Caco-2 (cell line): ENCODE data around the gene ADGRB3. TPM values are rescaled to one million over a fixed set of nuclear protein-coding genes. Genes with fewer than 3 reads are reported as not detected.

ENCODE experiments used
- BruUV-seq: library from RNA; stranded (reverse); fragments of 400-500 nt; replicated peaks from 2 replicates; lab custom pipeline; 2021; lab: Mats Ljungman, UMichigan
- CTCF ChIA-PET: fragments of 300-600 bp; sonication (Branson Sonifier 250); formaldehyde crosslinking; loops from one replicate; lab custom pipeline; 2022; ENCODE audit warnings: antibody characterized with exemption; lab: Charles Lee
- POLR2A ChIA-PET: fragments of 300-600 bp; sonication (Branson Sonifier 250); formaldehyde crosslinking; loops from one replicate; lab custom pipeline; 2022; ENCODE audit warnings: antibody characterized with exemption; lab: Charles Lee
- DNase-seq, 2 experiments: peaks; one replicate each; pipeline versions ENCODE4 v3.0.0 to v3.0.0-alpha.2; 2020 to 2022
- H3K27me3 ChIP-seq: replicated peaks from 2 replicates; pipeline ENCODE4 v1.6.0; 2011; ENCODE audit warnings: low read length; ENCODE audit not compliant: control insufficient read depth, insufficient read depth
- H3K36me3 ChIP-seq: 2 replicates; pipeline ENCODE4 v1.5.1; 2011; ENCODE audit warnings: low read length; ENCODE audit not compliant: control insufficient read depth, insufficient read depth
- H3K4me1 ChIP-seq: fragments of 250-450 bp; sonication (Bioruptor Pico); 2 replicates; pipeline ENCODE4 v1.5.1; 2020; ENCODE audit warnings: mild to moderate bottlenecking
- H3K4me3 ChIP-seq: 2 replicates; pipeline ENCODE4 v1.5.1; 2011; ENCODE audit warnings: low read depth, mild to moderate bottlenecking, control low read depth, low read length
- H3K9me3 ChIP-seq: fragments of 250-450 bp; sonication (Bioruptor Pico); 2 replicates; pipeline ENCODE4 v1.5.1; 2020; ENCODE audit warnings: mild to moderate bottlenecking, moderate library complexity
- H3K27ac Mint-ChIP-seq: one replicate; pipeline ENCODE4 v1.8.0; 2022; ENCODE audit warnings: mixed read lengths; ENCODE audit not compliant: unreplicated experiment
- H3K27me3 Mint-ChIP-seq: one replicate; pipeline ENCODE4 v1.8.0; 2022; ENCODE audit warnings: mixed read lengths; ENCODE audit not compliant: insufficient read depth, unreplicated experiment
- H3K36me3 Mint-ChIP-seq: one replicate; pipeline ENCODE4 v1.8.0; 2022; ENCODE audit warnings: mild to moderate bottlenecking, mixed read lengths; ENCODE audit not compliant: insufficient read depth, unreplicated experiment
- H3K4me1 Mint-ChIP-seq: one replicate; pipeline ENCODE4 v1.8.0; 2022; ENCODE audit warnings: low read depth, mixed read lengths; ENCODE audit not compliant: unreplicated experiment
- H3K4me3 Mint-ChIP-seq: one replicate; pipeline ENCODE4 v1.8.0; 2022; ENCODE audit warnings: mild to moderate bottlenecking, moderate library complexity, mixed read lengths; ENCODE audit not compliant: unreplicated experiment
- H3K9me3 Mint-ChIP-seq: one replicate; pipeline ENCODE4 v1.8.0; 2022; ENCODE audit warnings: mixed read lengths; ENCODE audit not compliant: unreplicated experiment
- CTCF ChIP-seq, 2 experiments: fragments of 200-600 bp in 1 of 2; IDR thresholded peaks; 1 replicate in 1 of 2; 2 replicates in 1 of 2; pipeline versions ENCODE4 v1.5.1 to v1.8.0; 2011 to 2022; ENCODE audit warnings: antibody characterized with exemption in 1 of 2, control low read depth in 1 of 2, inconsistent platforms in 1 of 2, low read depth in 1 of 2, low read length in 1 of 2, mild to moderate bottlenecking in 1 of 2, moderate library complexity in 1 of 2; ENCODE audit not compliant: insufficient read depth in 1 of 2, severe bottlenecking in 1 of 2, unreplicated experiment in 1 of 2
- intact Hi-C: fragments of 100-400 bp; cut with micrococcal nuclease; formaldehyde crosslinking; loops from one replicate; pipeline ENCODE4 v1.10.0; 2022; ENCODE audit not compliant: unreplicated experiment
- total RNA-seq: library from RNA; stranded (reverse); gene quantifications from 2 replicates; pipeline ENCODE4 v1.2.3, GENCODE V29; 2022

Gene ADGRB3
- total RNA-seq, 1 experiment from 2014 or later: 0.18 TPM

- Mint-ChIP-seq H3K27ac (no peak overlapping the region), H3K27me3 (no peaks in the 10 kb centered on the region), H3K36me3 (no peaks in the 10 kb centered on the region), H3K4me3 (no peak overlapping the region), H3K4me1 (no peaks in the 10 kb centered on the region), H3K9me3 (no peaks in the 10 kb centered on the region)
- DNase-seq: no peak
- ChIA-PET CTCF (no interaction called here), POLR2A (no interaction called here)
- Histone ChIP-seq H3K4me1 (no peaks in the 10 kb centered on the region), H3K9me3 (no peaks in the 10 kb centered on the region), H3K36me3 (no peaks in the 10 kb centered on the region), H3K27me3 (no peaks in the 10 kb centered on the region), H3K4me3 (no peak overlapping the region)
- no peak for TF ChIP-seq CTCF (IDR thresholded peaks at IDR 0.05; ENCODE audit: insufficient read depth in 1 of 2, low read depth in 1 of 2, low read length in 1 of 2, severe bottlenecking in 1 of 2, unreplicated experiment in 1 of 2)
- intact Hi-C loops: no loop called here
- BruUV-seq: no TSS peak
Measured at GRCh38 chr6:68719761-68720160, 84.7 kb downstream of the ADGRB3 start.

DNA sequence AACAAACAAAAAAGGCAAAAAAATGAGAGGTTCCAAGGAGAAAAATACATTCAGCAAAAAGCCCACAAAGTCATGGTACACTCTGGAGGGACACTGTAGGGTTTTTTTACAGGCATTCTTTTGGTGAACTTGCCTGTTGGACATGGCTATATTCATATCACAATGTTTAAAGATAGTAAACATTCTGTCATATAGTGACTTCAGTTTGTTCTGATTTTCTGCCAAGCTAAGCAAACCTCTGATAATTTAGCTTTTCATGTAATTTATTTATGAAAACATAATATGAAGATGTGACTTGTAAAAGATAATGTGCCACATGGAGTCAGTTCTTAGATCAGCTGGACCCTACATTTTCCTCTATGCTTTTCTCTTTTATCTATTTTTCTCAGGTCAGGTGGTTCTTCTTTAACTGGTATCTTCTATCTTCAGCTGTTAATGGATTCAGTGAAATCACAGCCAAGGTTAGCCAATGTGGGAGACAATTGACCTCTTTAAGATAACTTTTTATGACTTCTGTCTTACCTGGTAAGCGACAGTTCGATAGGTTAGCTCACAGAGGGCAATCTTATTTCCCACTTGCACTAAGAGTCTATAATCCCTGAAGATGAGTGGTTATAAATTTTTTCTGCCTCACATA is 87.9 kb downstream of the ADGRB3 start:
- no peaks in the 10 kb centered on the region for H3K4me1 Mint-ChIP-seq
- H3K27me3 ChIP-seq: no peaks in the 10 kb centered on the region
- H3K27me3 Mint-ChIP-seq: no peaks in the 10 kb centered on the region
- TF ChIP-seq CTCF (IDR thresholded peaks at IDR 0.05; ENCODE audit: insufficient read depth in 1 of 2, low read depth in 1 of 2, low read length in 1 of 2, severe bottlenecking in 1 of 2, unreplicated experiment in 1 of 2): no peak
- no peaks in the 10 kb centered on the region for H3K4me1 ChIP-seq
- H3K36me3 ChIP-seq: no peaks in the 10 kb centered on the region
- no peak overlapping the region for H3K4me3 Mint-ChIP-seq
- BruUV-seq: no TSS peak
- DNase-seq: no peak
- H3K9me3 ChIP-seq: no peaks in the 10 kb centered on the region
- POLR2A ChIA-PET: no interaction called here
- H3K4me3 ChIP-seq: no peak overlapping the region
- H3K9me3 Mint-ChIP-seq: no peaks in the 10 kb centered on the region
- H3K36me3 Mint-ChIP-seq: no peaks in the 10 kb centered on the region
- CTCF ChIA-PET: no interaction called here
- intact Hi-C loops: no loop called here
- H3K27ac Mint-ChIP-seq: no peak overlapping the region

DNA sequence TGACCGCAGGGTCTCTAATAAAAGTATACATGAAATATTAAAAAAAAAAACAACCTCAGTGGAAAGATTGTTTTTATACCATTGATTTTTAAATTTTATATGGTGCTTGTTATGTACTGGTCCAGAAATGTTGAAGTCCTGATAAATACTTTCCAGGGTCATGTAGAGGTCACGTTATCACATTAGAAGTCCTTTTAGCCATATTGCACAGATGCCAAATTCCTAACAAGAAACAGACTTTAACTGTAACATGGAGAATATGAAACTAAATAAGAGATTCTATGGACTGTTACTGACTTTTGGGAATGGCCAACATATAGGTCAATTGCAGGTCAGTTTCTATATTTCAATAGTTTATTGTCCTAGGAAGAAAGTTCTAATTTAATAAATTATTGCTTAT is 89.0 kb downstream of the ADGRB3 start:
- no peaks in the 10 kb centered on the region for H3K9me3 ChIP-seq
- H3K4me1 ChIP-seq: no peaks in the 10 kb centered on the region
- Mint-ChIP-seq H3K4me3 (no peak overlapping the region), H3K27me3 (no peaks in the 10 kb centered on the region), H3K27ac (no peak overlapping the region), H3K4me1 (no peaks in the 10 kb centered on the region), H3K36me3 (no peaks in the 10 kb centered on the region), H3K9me3 (no peaks in the 10 kb centered on the region)
- no peak for DNase-seq
- intact Hi-C loops: no loop called here
- ChIA-PET CTCF (no interaction called here), POLR2A (no interaction called here)
- no peaks in the 10 kb centered on the region for H3K36me3 ChIP-seq
- H3K27me3 ChIP-seq: no peaks in the 10 kb centered on the region
- no TSS peak for BruUV-seq
- no peak for TF ChIP-seq CTCF (IDR thresholded peaks at IDR 0.05; ENCODE audit: insufficient read depth in 1 of 2, low read depth in 1 of 2, low read length in 1 of 2, severe bottlenecking in 1 of 2, unreplicated experiment in 1 of 2)
- H3K4me3 ChIP-seq: no peak overlapping the region
